Stimulated activated CD4-positive, alpha-beta T cell treated with anti-CD3 and anti-CD28 coated beads, Interleukin-15, amount 100 ng/mL, for 24 hours (primary cell): ENCODE data around the gene MYH6.
A peak's percentile ranks its signal among the peaks of the same experiment; 100 is the strongest.
"Not testable (repeated sequence)": the region's sequence is repeated elsewhere in the genome, so short reads cannot be mapped to it uniquely, and the experiment has no call there.

Source experiments
- DNase-seq: peaks from one replicate; pipeline ENCODE4 v3.0.0-alpha.2; 2020

Gene MYH6

GRCh38 chr14:23389871-23390270 is 18.2 kb downstream of the MYH6 start:
- DNase-seq: not testable (repeated sequence)

GRCh38 chr14:23389396-23389795 is 18.7 kb downstream of the MYH6 start:
- no peak for DNase-seq

- no peak for DNase-seq
Observed at GRCh38 chr14:23388996-23389395, 19.1 kb downstream of the MYH6 start.

DNA sequence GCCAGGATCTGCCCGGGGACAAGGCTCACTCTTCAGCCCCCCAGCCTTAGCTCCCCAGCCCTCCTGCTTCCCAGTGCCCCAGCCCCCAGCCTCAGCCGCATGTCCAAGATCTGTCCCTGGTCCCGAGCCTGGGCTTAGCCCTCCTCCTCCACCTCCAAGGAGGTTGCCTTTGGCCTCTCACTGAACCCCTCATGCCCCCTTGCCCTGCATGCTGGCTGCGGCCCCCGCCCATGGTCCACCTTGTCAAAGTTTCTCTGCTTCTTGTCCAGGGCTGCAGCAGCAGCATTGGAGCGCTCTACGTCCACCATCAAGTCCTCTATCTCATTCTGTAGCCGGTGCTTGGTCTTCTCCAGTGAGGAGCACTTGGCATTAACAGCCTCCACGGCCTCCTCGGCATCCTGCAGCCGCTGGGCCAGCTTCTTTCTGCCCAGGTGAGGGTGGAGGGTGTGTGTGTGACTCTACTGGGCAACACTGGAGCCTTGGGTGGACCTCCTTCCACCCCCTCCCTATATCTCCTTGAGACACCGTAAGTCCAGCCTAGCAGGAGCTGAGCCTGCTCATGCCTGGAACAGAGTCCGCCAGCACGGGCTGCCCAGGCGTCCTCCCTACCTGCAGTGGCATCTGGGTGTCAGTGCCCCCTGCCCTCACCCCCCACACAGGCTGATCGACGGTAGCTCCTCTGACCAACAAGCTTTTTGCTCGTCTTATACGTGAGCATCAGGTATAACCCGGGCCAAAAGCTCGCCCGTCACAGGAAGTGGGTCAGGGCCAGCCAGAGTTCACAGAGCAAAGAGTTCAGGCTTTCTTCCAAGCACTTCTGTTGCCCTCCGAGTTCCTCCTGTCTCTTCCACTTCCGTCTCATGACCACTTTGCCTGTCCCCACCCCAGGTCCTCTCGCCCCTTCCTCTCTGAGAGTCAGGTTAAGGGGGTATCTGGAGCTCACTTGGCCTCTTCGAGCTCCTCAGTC is 19.9 kb downstream of the MYH6 start:
- DNase-seq: no peak

GRCh38 chr14:23386999-23387398 is 21.1 kb downstream of the MYH6 start:
- no peak for DNase-seq

- not testable (repeated sequence) for DNase-seq
Observed at GRCh38 chr14:23386266-23386657, 21.8 kb downstream of the MYH6 start.

DNA sequence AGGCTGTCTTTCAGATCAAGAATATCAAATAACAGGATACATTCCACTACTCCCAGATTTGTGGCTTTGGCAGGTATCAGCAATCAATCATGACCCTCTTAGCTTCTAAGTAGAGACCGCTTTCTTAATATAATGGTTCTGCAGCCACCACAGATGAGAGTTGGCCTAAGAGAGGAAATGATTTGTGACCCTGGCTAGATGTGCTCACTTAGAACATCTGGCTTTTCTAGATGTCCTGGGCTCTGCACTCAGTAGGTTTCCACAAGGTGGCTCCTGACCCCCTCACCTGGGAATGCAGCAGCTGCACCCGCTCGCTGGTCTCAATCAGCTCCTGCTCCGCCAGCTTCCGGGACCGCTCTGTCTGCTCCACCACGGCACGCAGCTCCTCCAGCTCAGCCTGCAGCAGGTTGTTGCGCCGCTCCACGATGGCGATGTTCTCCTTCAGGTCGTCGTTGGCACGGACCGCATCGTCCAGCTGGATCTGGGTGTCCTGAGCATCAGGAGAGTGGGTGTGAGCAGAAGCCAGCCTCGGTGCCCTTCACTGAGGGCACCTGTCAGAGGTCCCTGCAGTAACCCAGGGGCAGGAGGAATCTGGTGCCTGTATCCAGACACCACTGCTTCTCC is 22.3 kb downstream of the MYH6 start:
- no peak for DNase-seq

DNA sequence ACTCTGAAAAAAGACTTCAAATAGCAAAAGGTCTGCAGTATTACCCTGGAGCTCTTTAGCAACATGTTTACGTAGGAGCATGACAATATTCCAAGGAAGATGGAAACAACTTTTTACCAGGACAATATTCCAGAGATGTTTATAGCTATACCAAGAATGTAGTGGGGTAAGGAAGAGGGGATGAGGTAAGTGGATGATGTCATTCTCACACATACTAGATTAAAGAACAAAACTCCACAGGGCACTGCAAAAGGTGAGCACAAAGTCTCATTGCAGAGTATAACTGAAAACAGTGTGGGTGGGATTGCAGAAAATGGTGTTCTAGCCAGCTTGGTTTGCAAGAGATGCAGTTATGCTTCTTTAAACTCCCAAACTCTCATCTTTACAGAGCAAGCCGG is 22.8 kb downstream of the MYH6 start:
- no peak for DNase-seq

- DNase-seq: no peak
Observed at GRCh38 chr14:23384364-23385080, 23.6 kb downstream of the MYH6 start.

- DNase-seq: no peak
Observed at GRCh38 chr14:23382731-23383440, 25.2 kb downstream of the MYH6 start.

DNA sequence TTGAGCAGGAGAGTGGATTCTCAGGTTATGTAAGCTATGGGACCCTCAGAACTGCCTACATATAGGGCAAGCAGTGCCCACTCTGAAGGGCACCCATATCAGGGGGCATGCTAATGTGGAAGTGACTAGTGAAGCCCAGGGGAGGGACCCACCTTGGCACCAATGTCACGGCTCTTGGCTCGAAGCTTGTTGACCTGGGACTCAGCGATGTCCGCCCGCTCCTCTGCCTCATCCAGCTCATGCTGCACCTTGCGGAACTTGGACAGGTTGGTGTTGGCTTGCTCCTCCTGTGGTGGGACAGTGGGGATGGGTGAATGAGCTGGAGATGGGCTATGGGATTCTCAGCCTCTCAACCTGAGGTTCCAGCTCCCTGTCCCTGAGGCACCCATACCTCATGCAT is 25.8 kb downstream of the MYH6 start:
- no peak for DNase-seq

DNA sequence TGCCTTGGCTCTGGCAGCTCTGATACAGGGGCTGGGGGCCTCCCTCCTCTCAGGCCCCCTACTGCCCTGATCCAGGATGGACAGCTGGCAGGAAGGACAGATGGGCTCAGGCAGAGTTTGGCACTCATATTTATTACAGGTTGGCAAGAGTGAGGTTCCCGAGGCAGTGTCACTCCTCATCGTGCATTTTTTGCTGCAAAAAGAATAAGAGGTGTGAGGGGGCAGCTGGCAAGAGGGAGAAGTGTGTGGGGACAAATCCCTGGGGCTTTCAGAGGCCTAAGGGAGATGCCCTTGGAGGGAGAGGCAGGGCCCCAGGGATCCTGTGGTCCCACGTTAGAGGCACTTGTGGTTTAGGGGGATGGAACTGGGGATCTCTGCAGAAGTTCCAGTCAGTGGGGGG is 26.2 kb downstream of the MYH6 start:
- no peak for DNase-seq

GRCh38 chr14:23380976-23381375 is 27.1 kb downstream of the MYH6 start:
- DNase-seq: no peak

GRCh38 chr14:23380197-23380914 is 27.7 kb downstream of the MYH6 start:
- DNase-seq: no peak

- DNase-seq: peak; percentile 73
Observed at GRCh38 chr14:23379366-23380196, 28.5 kb downstream of the MYH6 start.

- DNase-seq: no peak
Observed at GRCh38 chr14:23378612-23379220, 29.4 kb downstream of the MYH6 start.

DNA sequence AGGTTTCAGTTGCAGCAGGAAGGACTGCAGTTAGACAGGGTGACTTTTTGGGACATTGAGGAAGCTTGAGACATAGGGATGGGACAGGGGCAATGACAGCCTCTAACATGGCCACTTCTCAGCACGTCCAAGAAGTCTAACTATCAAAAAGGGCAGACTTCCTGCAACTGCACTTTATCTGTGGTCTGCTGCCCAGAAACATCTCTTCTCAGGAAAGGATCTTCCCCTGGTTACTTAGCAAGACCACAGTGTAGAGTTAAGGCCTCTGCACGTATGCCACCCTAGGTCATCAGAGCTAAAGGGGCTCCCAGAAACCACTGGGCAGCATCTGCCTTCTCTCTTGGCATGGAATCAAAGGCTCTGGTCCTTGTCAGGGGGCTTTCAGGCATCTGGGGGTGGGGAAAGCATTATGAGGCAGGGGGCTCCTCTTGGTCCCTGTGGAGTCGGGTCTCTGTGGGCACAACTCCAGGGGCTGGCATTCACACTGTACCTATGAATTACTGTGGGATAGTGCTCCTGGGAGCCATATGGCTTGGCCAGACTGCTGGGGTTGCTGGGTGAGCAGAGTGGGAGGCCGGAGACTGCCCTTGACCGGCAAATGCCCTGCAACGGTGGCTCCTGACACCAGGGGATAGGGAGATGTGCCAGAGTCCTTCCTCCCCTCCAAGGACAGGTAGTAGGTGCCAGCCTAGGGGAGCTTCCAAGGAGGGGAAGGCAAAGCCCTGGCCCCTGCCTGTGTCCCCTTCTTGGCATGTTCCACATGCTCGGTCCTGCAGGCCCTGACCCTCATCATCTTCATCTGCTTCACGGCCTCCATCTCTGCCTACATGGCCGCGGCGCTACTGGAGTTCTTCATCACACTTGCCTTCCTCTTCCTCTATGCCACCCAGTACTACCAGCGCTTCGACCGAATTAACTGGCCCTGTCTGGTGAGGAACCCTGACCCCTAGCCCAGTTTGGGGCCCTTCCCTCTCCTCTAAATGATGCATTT is 30.2 kb downstream of the MYH6 start:
- no peak for DNase-seq

DNA sequence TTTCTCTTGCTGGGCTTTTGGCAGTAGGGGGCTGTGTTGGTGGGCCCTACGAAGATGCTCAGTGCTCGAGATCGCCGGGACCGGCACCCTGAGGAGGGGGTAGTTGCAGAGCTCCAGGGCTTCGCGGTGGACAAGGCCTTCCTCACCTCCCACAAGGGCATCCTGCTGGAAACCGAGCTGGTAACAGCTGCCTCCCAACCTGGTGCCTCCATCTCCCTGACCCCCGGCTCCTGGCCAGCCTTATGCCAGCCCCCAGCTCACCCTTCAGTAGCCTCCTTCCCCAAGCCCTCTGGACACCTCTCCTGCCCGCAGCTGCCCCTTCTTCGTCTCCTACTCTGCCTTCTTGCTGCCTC is 30.9 kb downstream of the MYH6 start:
- no peak for DNase-seq

DNA sequence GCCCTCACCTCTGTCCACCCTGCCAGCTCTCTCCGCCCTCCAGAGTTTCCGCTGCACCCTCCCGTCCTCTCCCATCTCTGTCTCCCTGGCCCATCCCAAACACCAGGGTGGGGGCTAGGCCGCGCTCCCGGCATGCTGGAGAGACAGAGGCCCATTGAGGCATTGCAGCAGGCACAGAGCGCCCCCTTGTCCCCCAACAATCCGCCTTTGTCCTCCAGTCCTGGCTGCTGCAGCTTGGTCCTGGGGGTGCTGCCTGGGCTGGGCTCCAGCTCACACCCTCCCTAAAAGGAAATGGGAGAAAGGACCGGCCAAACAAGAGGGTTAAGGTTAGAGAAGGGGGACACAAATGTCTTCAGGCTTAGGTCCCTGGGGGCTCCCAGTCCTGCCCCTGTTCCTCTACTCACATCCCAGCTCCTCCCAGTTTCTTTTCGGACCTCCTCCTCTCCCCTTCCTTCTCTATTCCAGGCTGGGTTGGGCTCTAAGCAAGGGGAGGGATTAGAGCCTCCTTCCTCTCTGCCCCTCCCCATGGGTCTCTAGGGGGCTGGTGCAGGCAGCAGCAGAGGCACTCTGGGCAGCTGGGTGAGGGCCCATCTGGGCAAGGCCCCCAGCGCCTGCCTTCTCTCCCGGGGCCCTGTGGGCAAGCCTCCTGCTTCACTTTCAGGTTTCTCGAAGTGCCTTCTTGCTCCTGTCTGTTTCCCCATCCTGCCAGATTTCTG is 31.4 kb downstream of the MYH6 start, which contains the start of gene CMTM5:
Gene CMTM5, plus strand, starts transcription at position 565 of the 716 bp plus-strand sequence. CDS start 206 bp downstream, outside the sequence.
- DNase-seq: no peak
